ENCODE measurements around the gene IRAK2. TPM values are rescaled to one million over a fixed set of nuclear protein-coding genes. Genes with fewer than 3 reads are reported as not detected.
A peak's percentile ranks its signal among the peaks of the same experiment; 100 is the strongest.

The IRAK2 gene
- total RNA-seq, 5 donors from 2014 or later (not counting 1 experiment from before 2014, with no cell fraction given) = 2.9 to 5.0 (median 3.7) TPM

DNA sequence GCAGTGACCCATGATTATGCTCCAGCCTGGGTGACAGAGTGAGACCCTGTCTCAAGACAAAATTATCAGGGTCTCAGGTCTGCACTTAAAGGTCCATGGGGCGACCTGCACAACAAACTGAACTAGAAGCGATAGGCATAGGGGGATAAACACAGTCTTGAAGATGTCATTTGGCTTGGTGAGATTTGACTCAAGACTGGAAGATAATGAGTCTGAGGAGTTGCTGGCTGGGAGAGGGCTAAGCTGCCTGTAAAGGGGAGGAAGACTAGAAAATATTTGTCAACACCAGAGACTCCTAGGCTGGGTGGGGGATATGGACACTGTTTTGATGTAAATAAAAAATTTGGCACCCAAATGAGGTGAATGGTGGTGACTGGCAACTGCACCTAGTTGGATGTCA, 108.3 kb downstream of the IRAK2 start:
- Histone ChIP-seq H3K36me3 (ENCODE audit: control insufficient read depth in 2 of 2, extremely low read depth in 1 of 2, insufficient read depth in 1 of 2, low read length in 1 of 2) (peaks cover 6 to 79% of the 10 kb centered on the region in 2 donors), H3K4me3 (ENCODE audit: control insufficient read depth in 1 of 2, extremely low read depth in 1 of 2, low read length in 1 of 2) (no peak overlapping the region), H3K27ac (ENCODE audit: low read length) (no peak overlapping the region), H3K4me1 (ENCODE audit: control insufficient read depth in 1 of 2, extremely low read depth in 1 of 2, insufficient read depth in 2 of 2, low read length in 2 of 2) (peaks cover 21 to 50% of the 10 kb centered on the region in 2 experiments), H3K9me3 (no peaks in the 10 kb centered on the region), H3K27me3 (replicated peaks in 1 of 2; ENCODE audit: control insufficient read depth in 2 of 2, extremely low read depth in 1 of 2, insufficient read depth in 2 of 2, low read length in 1 of 2) (no peaks in the 10 kb centered on the region)
- DNase-seq (no peak), ATAC-seq (replicated peaks in 1 of 4) (no peak)
- Mint-ChIP-seq H3K4me3 (peak overlapping the region; percentile 22 to 69 (median 43)), H3K4me1 (peaks cover 53 to 66% (median 63%) of the 10 kb centered on the region in 3 donors), H3K27me3 (no peaks in the 10 kb centered on the region), H3K27ac (peak overlapping the region; percentile 33 to 67), H3K9me3 (no peaks in the 10 kb centered on the region), H3K36me3 (peaks cover 54% of the 10 kb centered on the region)
- POLR2A ChIA-PET = interaction anchor here in 1 of 2 donors (0.6 kb wide), 1 partner anchor 1865 kb away, joined by 3 read pairs; no protein-coding TSS in a partner anchor
- WGBS (ENCODE audit: insufficient coverage) = 64% methylated on average over 2 of the region's 2 CpGs
- CTCF ChIA-PET = interaction anchor here (0.6 to 1.9 kb wide), 2 partner anchors 9 to 83 kb away, joined by 5 to 9 read pairs; no protein-coding TSS in a partner anchor

GRCh38 chr3:10273702-10274305, 109.1 kb downstream of the IRAK2 start:
- Mint-ChIP-seq H3K27ac (peak overlapping the region; percentile 68 to 72), H3K9me3 (no peaks in the 10 kb centered on the region), H3K4me1 (peaks cover 45 to 58% (median 58%) of the 10 kb centered on the region in 3 donors), H3K27me3 (no peaks in the 10 kb centered on the region), H3K36me3 (peaks cover 54% of the 10 kb centered on the region), H3K4me3 (peak overlapping the region; percentile 22 to 69 (median 43))
- Histone ChIP-seq H3K36me3 (ENCODE audit: control insufficient read depth in 2 of 2, extremely low read depth in 1 of 2, insufficient read depth in 1 of 2, low read length in 1 of 2) (peaks cover 14 to 81% of the 10 kb centered on the region in 2 donors), H3K4me1 (ENCODE audit: control insufficient read depth in 1 of 2, extremely low read depth in 1 of 2, insufficient read depth in 2 of 2, low read length in 2 of 2) (peaks cover 20 to 49% of the 10 kb centered on the region in 2 experiments), H3K4me3 (ENCODE audit: control insufficient read depth in 1 of 2, extremely low read depth in 1 of 2, low read length in 1 of 2) (no peak overlapping the region), H3K9me3 (no peaks in the 10 kb centered on the region), H3K27ac (ENCODE audit: low read length) (no peak overlapping the region), H3K27me3 (replicated peaks in 1 of 2; ENCODE audit: control insufficient read depth in 2 of 2, extremely low read depth in 1 of 2, insufficient read depth in 2 of 2, low read length in 1 of 2) (no peaks in the 10 kb centered on the region)
- DNase-seq = no peak
- CTCF ChIA-PET = interaction anchor here in 1 of 2 donors (1.2 kb wide), 1 partner anchor 11 kb away, joined by 3 read pairs; no protein-coding TSS in a partner anchor
- POLR2A ChIA-PET = no interaction called here
- no peak for ATAC-seq (replicated peaks in 1 of 4)
- 38% methylated on average over 1 of the region's 1 CpG for WGBS (ENCODE audit: insufficient coverage)

- ATAC-seq (replicated peaks in 1 of 4) (no peak), DNase-seq (no peak)
- POLR2A ChIA-PET = interaction anchor here in 1 of 2 donors (0.5 kb wide), 1 partner anchor 258 kb away, joined by 4 read pairs; no protein-coding TSS in a partner anchor
- Mint-ChIP-seq H3K9me3 (no peaks in the 10 kb centered on the region), H3K36me3 (peaks cover 53% of the 10 kb centered on the region), H3K27me3 (no peaks in the 10 kb centered on the region), H3K4me3 (peak overlapping the region in 1 of 3 donors; percentile 69), H3K27ac (peak overlapping the region; percentile 68 to 72), H3K4me1 (peaks cover 41 to 54% (median 51%) of the 10 kb centered on the region in 3 donors)
- 67% methylated on average over 1 of the region's 1 CpG for WGBS (ENCODE audit: insufficient coverage)
- peaks cover 15 to 81% of the 10 kb centered on the region in 2 donors for H3K36me3 ChIP-seq (ENCODE audit: control insufficient read depth in 2 of 2, extremely low read depth in 1 of 2, insufficient read depth in 1 of 2, low read length in 1 of 2)
- no peaks in the 10 kb centered on the region for H3K27me3 ChIP-seq (replicated peaks in 1 of 2; ENCODE audit: control insufficient read depth in 2 of 2, extremely low read depth in 1 of 2, insufficient read depth in 2 of 2, low read length in 1 of 2)
- no peaks in the 10 kb centered on the region for H3K9me3 ChIP-seq
- H3K4me3 ChIP-seq (ENCODE audit: control insufficient read depth in 1 of 2, extremely low read depth in 1 of 2, low read length in 1 of 2) = no peak overlapping the region
- CTCF ChIA-PET = interaction anchor here in 1 of 2 donors (1.2 kb wide), 1 partner anchor 10 kb away, joined by 3 read pairs; no protein-coding TSS in a partner anchor
- peaks cover 20 to 43% of the 10 kb centered on the region in 2 experiments for H3K4me1 ChIP-seq (ENCODE audit: control insufficient read depth in 1 of 2, extremely low read depth in 1 of 2, insufficient read depth in 2 of 2, low read length in 2 of 2)
- H3K27ac ChIP-seq (ENCODE audit: low read length) = no peak overlapping the region
Observed at GRCh38 chr3:10274601-10275000, 109.9 kb downstream of the IRAK2 start.

DNA sequence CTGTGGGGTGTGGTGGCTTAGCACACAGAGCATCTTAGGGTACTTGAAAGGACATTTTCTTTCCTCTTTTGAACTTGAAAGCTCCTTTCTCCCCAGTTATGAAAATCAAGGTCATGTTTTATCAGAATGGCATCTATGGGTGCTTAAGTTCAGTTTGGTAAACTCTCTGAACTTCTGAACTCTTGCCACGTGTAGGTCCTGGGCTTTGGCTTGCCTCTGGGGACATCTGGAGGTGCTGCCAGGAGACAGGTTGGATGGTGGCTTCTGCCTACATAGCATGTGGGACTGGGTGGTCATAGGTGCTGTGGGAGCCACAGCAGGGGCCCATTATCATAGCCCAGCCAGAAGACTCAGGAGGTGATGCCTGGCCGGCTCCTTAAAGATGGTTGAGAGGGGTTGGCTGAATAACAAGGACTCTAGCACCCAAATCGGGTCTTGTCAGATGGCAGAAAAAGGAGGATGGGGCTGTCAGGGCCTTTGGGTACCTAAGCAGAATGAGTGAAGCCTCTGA, 112.5 kb downstream of the IRAK2 start:
- peaks cover 15 to 77% of the 10 kb centered on the region in 2 donors for H3K36me3 ChIP-seq (ENCODE audit: control insufficient read depth in 2 of 2, extremely low read depth in 1 of 2, insufficient read depth in 1 of 2, low read length in 1 of 2)
- ATAC-seq (replicated peaks in 1 of 4) (no peak), DNase-seq (no peak)
- H3K4me3 Mint-ChIP-seq = no peak overlapping the region
- H3K9me3 Mint-ChIP-seq = no peaks in the 10 kb centered on the region
- H3K36me3 Mint-ChIP-seq = peaks cover 51% of the 10 kb centered on the region
- H3K27ac ChIP-seq (ENCODE audit: low read length) = no peak overlapping the region
- ChIA-PET CTCF (interaction anchor here (0.6 to 0.7 kb wide), 3 partner anchors 161 to 430 kb away, joined by 3 read pairs; no protein-coding TSS in a partner anchor), POLR2A (interaction anchor here in 1 of 2 donors (0.6 kb wide), 1 partner anchor 12 kb away, joined by 8 read pairs; no protein-coding TSS in a partner anchor)
- 70% methylated on average over 3 of the region's 3 CpGs for WGBS (ENCODE audit: insufficient coverage)
- peaks cover 20 to 30% of the 10 kb centered on the region in 2 experiments for H3K4me1 ChIP-seq (ENCODE audit: control insufficient read depth in 1 of 2, extremely low read depth in 1 of 2, insufficient read depth in 2 of 2, low read length in 2 of 2)
- no peaks in the 10 kb centered on the region for H3K27me3 Mint-ChIP-seq
- H3K9me3 ChIP-seq = no peaks in the 10 kb centered on the region
- H3K27ac Mint-ChIP-seq = peak overlapping the region; percentile 46 to 61
- H3K4me1 Mint-ChIP-seq = peaks cover 31 to 39% (median 39%) of the 10 kb centered on the region in 3 donors
- H3K4me3 ChIP-seq (ENCODE audit: control insufficient read depth in 1 of 2, extremely low read depth in 1 of 2, low read length in 1 of 2) = no peak overlapping the region
- no peaks in the 10 kb centered on the region for H3K27me3 ChIP-seq (replicated peaks in 1 of 2; ENCODE audit: control insufficient read depth in 2 of 2, extremely low read depth in 1 of 2, insufficient read depth in 2 of 2, low read length in 1 of 2)

- H3K27ac ChIP-seq (ENCODE audit: low read length) = no peak overlapping the region
- H3K4me1 Mint-ChIP-seq = peaks cover 20 to 36% (median 32%) of the 10 kb centered on the region in 3 donors
- no peak overlapping the region for H3K4me3 Mint-ChIP-seq
- no peaks in the 10 kb centered on the region for H3K9me3 ChIP-seq
- no peaks in the 10 kb centered on the region for H3K9me3 Mint-ChIP-seq
- H3K27me3 ChIP-seq (replicated peaks in 1 of 2; ENCODE audit: control insufficient read depth in 2 of 2, extremely low read depth in 1 of 2, insufficient read depth in 2 of 2, low read length in 1 of 2) = no peaks in the 10 kb centered on the region
- H3K27me3 Mint-ChIP-seq = no peaks in the 10 kb centered on the region
- WGBS (ENCODE audit: insufficient coverage) = no CpG with 5 or more reads among the region's 1 CpG
- H3K4me1 ChIP-seq (ENCODE audit: control insufficient read depth in 1 of 2, extremely low read depth in 1 of 2, insufficient read depth in 2 of 2, low read length in 2 of 2) = peaks cover 12 to 18% of the 10 kb centered on the region in 2 experiments
- POLR2A ChIA-PET = no interaction called here
- H3K4me3 ChIP-seq (ENCODE audit: control insufficient read depth in 1 of 2, extremely low read depth in 1 of 2, low read length in 1 of 2) = no peak overlapping the region
- H3K36me3 ChIP-seq (ENCODE audit: control insufficient read depth in 2 of 2, extremely low read depth in 1 of 2, insufficient read depth in 1 of 2, low read length in 1 of 2) = peaks cover 18 to 76% of the 10 kb centered on the region in 2 donors
- ATAC-seq (replicated peaks in 1 of 4) = no peak
- H3K27ac Mint-ChIP-seq = no peak overlapping the region
- DNase-seq = no peak
- CTCF ChIA-PET = interaction anchor here in 1 of 2 donors (0.6 kb wide), 1 partner anchor 156 kb away, joined by 4 read pairs; no protein-coding TSS in a partner anchor
- H3K36me3 Mint-ChIP-seq = peaks cover 50% of the 10 kb centered on the region
Observed at GRCh38 chr3:10278501-10278900, 113.8 kb downstream of the IRAK2 start.

- Mint-ChIP-seq H3K27me3 (no peaks in the 10 kb centered on the region), H3K9me3 (no peaks in the 10 kb centered on the region), H3K27ac (peak overlapping the region in 1 of 2 donors; percentile 80), H3K4me3 (no peak overlapping the region), H3K4me1 (peaks cover 20 to 37% (median 33%) of the 10 kb centered on the region in 3 donors), H3K36me3 (peaks cover 46% of the 10 kb centered on the region)
- ATAC-seq (replicated peaks in 1 of 4) = no peak
- ChIA-PET POLR2A (interaction anchor here in 1 of 2 donors (0.6 kb wide), 1 partner anchor 739 kb away, joined by 4 read pairs; no protein-coding TSS in a partner anchor), CTCF (interaction anchor here (0.6 to 1.2 kb wide), 2 partner anchors 16 to 157 kb away, joined by 3 to 4 read pairs; no protein-coding TSS in a partner anchor)
- Histone ChIP-seq H3K27me3 (replicated peaks in 1 of 2; ENCODE audit: control insufficient read depth in 2 of 2, extremely low read depth in 1 of 2, insufficient read depth in 2 of 2, low read length in 1 of 2) (no peaks in the 10 kb centered on the region), H3K36me3 (ENCODE audit: control insufficient read depth in 2 of 2, extremely low read depth in 1 of 2, insufficient read depth in 1 of 2, low read length in 1 of 2) (peaks cover 21 to 73% of the 10 kb centered on the region in 2 donors), H3K27ac (ENCODE audit: low read length) (no peak overlapping the region), H3K4me3 (ENCODE audit: control insufficient read depth in 1 of 2, extremely low read depth in 1 of 2, low read length in 1 of 2) (no peak overlapping the region), H3K9me3 (no peaks in the 10 kb centered on the region), H3K4me1 (ENCODE audit: control insufficient read depth in 1 of 2, extremely low read depth in 1 of 2, insufficient read depth in 2 of 2, low read length in 2 of 2) (peaks cover 5 to 24% of the 10 kb centered on the region in 2 experiments)
- WGBS (ENCODE audit: insufficient coverage) = 91% methylated on average over 6 of the region's 13 CpGs
- no peak for DNase-seq
Observed at GRCh38 chr3:10279384-10280176, 114.9 kb downstream of the IRAK2 start.
